NCI-H2196 (cell line): Measurements from ENCODE around the gene SLC22A1.
"Not testable (repeated sequence)": the region's sequence is repeated elsewhere in the genome, so short reads cannot be mapped to it uniquely, and the experiment has no call there.

ENCODE experiments used
- DNase-seq: peaks from one replicate; lab custom pipeline; 2025; ENCODE audit not compliant: unreplicated experiment; lab: John Stamatoyannopoulos, UW

Gene SLC22A1

DNA sequence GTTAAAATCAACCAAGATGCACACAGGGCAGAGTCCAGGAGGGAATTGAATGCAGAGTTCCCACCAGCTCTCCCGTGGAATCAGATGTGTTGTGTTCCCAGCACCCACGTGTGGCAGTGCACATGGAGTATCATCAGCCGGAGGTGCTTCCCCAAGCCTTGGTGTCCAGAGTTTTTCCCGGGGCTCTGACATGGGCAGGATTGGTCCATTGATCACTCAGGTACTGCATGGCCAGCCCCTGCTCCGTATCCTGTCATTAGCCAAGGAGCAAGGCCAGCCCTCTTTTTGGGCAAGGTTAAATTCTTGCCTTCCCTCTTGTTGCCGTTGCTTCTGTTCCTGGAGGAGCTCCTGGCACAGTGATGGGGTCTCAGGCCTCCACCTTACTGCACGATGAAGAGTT lies 28.6 kb upstream of the SLC22A1 start:
- no peak for DNase-seq

GRCh38 chr6:160093946-160094345 lies 27.7 kb upstream of the SLC22A1 start:
- no peak for DNase-seq

DNA sequence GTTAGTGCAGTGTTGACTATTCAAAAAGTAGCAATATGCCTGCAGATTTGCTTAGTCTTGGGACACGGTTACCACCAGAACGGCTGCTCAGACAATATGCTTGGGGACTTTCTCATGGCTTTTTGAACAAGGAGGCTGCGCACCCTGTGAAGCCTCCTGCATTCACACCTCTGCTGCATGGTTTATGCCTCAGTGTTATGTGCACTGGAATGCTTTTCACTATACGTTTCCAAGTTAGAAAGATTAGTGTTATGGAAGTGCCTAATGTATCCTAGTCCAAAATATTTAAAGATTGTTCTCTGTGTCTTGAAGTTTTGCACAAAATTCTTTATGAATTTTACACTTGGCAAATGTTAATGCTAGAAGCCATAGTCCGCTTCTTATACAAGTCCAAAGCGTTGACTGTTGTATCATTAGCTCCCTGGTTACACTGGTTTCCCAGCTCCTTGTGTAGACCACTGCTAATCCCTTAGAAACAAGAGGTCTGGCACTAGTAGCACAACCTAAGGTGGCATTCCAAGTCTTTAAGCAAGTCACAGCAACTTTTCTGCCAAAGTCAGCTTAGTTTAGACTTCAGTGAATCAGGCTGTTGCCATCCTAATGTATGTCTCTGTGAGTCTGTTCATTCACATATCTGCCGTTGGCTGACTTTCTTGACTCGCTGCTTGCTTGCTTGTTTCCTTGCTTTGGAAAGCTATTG lies 26.3 kb upstream of the SLC22A1 start:
- DNase-seq, result no peak

GRCh38 chr6:160101277-160102205 lies 20.1 kb upstream of the SLC22A1 start:
- no peak for DNase-seq

DNA sequence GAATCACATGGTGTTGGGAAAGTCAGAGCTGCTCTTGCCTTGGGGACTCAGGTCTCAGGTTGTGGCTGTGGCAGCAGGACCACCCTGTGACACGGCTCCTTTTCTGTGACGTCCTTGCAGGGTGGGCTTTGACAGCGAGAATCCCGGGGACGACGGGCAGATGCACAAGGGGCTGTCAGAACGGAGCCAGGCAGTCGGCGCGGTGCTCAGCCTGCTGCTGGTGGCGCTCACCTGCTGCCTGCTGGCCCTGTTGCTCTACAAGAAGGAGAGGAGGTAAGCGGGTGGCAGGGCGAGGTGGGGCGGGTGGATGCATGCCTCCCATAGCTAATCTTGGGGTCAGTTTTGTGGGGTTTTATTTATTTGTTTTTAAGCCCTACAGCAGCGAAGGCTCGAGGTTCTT lies 19.2 kb upstream of the SLC22A1 start:
- DNase-seq, result no peak

DNA sequence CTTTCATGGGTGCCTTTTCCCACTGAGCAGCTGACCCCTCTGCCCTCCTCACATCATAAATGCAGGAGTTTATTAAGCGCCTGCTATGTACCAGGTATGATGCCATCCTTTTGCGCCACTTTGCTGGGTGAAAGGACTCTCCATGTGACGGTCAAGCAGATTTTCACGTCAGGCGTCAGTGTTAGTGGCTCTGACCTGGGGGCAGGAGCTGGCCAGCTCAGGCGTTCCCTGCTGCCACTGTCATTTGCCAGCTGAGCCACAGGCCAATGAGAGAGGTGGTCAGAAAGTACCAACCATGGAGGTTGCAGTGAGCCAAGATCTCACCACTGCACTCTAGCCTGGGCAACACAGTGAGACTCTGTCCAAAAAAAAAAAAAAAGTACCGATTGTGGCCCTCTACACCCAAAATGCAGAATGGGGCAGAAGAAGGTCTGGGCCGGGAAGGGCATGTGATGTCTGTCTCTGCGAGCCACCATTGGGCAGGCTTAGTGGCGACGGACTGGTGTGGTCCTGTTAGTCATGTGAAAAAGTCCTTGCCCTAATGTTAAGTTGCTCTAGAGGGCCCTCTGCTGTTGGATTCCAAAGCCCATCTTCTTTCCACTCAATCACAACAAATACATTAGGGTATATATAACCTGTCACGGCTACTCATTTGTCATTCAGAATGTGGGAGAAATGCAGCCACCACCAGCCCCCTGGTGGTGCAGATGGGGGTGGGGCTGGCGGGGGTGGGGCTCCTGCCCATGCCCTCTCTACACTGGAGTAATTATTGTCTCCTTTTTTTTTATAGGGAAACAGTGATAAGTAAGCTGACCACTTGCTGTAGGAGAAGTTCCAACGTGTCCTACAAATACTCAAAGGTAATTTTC lies 18.4 kb upstream of the SLC22A1 start:
- DNase-seq, result peak; percentile 13

DNA sequence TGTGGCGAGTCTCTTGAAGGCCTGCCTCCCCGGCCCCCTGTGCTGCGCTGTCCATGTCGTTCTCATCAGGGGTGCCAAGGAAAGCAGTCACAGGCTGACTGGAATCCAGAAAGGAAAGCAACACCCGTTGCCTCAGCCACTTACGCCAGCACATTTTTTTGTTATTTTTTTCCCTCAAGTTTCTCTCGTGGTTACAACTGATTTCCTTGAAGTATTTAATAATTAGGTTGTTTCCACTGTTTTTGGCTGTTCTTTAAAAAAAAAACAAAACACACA lies 17.9 kb upstream of the SLC22A1 start:
- DNase-seq, result no peak

GRCh38 chr6:160104821-160105517 lies 16.6 kb upstream of the SLC22A1 start:
- DNase-seq, result no peak

- no peak for DNase-seq
These were observed 15.6 kb upstream of the SLC22A1 start for GRCh38 chr6:160106010-160106409.

- no peak for DNase-seq
These were observed 14.9 kb upstream of the SLC22A1 start for GRCh38 chr6:160106701-160107100.

GRCh38 chr6:160108077-160108476 lies 13.5 kb upstream of the SLC22A1 start:
- DNase-seq, result no peak

- DNase-seq, result no peak
These were observed 11.0 kb upstream of the SLC22A1 start for GRCh38 chr6:160110586-160111123.

GRCh38 chr6:160111806-160112205 lies 9.8 kb upstream of the SLC22A1 start:
- DNase-seq, result no peak

DNA sequence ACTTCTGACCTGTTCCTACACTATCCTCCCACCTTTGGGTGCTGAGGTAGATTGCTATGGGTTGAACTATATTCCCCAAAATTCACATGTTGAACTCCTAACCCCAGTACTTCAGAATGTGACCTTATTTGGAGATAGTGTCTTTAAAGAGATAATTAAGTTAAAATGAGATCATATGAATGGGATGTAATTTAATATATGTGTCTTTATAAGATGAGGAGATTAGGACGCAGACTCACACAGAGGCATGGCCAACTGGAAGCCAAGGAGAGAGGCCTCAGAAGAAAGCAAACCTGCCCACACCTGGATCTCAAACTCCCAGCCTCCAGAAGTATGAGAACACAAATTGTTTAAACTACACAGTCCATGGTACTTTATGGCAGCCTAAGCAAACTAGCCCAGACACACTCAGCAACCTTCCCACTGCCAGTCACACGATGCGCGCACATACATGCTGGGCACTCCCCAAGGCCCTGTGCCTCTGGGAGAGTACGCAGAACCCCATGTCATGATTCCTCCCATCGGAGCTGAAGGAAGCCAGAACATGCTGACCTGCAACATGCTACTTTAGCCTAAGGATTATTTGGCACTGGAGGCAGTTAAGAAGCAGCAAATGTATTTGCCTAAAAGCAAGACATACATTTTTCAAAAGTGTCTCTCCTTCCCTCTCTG lies 8.9 kb upstream of the SLC22A1 start:
- DNase-seq, result no peak

GRCh38 chr6:160114536-160114935 lies 7.1 kb upstream of the SLC22A1 start:
- not testable (repeated sequence) for DNase-seq

- DNase-seq, result no peak
These were observed 6.2 kb upstream of the SLC22A1 start for GRCh38 chr6:160115421-160115820.

GRCh38 chr6:160116411-160116810 lies 5.2 kb upstream of the SLC22A1 start:
- no peak for DNase-seq

DNA sequence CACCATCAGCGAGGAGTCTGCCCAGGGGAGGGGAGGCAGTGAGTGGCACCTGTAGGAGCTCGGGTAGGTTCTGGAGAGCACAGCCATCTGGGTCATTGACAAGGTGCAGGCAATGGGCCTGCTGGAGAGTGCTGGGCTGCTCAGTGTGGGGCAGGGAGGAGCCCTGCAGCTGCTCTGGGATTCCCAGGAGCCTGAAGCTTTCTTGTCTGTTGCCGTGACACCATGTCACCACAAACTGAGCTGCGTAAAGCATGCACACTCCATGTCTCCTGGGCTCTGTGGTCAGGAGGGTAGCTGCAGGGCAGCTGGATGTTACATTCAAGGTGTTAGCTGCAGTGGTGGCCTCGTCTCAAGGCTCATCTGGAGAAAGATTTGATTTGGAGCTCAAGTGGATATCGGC lies 4.5 kb upstream of the SLC22A1 start:
- no peak for DNase-seq

DNA sequence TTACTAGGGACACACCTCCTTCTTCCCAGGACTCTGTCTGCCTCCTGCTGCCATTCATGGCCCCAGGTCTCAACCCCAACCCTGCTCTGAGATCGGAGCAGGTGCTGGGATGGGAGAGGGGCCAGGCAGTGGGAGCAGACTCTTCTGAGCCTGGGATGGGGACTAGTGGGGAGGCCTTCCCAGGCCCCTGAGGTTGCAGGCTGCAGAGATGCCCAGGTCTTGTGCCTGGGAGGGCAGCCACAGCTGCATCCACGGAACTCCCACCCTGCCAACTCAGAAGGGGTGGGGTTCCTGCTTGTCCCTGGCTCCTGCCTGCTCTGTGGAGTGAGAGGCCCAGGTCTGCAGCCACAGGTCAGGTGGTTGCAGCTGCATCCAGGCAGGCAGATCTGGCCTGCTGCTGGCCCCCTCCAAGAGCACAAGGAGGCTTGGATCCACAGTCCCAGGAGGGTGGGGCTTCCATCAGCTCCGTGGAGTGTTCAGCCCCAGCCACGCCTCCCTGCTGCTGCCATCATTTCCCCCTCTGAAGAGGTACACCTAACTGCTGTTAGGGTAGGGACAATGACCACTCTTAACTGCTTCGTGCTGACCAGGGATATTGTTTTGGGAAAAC lies 2.9 kb upstream of the SLC22A1 start:
- DNase-seq, result no peak

GRCh38 chr6:160120087-160120486 lies 1.5 kb upstream of the SLC22A1 start:
- DNase-seq, result no peak
